Measurements from ENCODE around the gene ZHX3. TPM values are rescaled to one million over a fixed set of nuclear protein-coding genes. Genes with fewer than 3 reads are reported as not detected.

Gene ZHX3
- total RNA-seq, 1 donor from 2014 or later, result 26.8 TPM

- intact Hi-C loops (cut with DNase I), result no loop called here
- H3K4me1 ChIP-seq, result no peaks in the 10 kb centered on the region
- no peaks in the 10 kb centered on the region for H3K9me3 ChIP-seq
- DNase-seq (ENCODE audit: extremely low spot score in 2 of 2), result no peak
- H3K36me3 ChIP-seq, result peaks cover 0 to 25% of the 10 kb centered on the region in 2 donors
- no peak overlapping the region for H3K4me3 ChIP-seq
- H3K27ac ChIP-seq, result no peak overlapping the region
- no peaks in the 10 kb centered on the region for H3K27me3 ChIP-seq
- TF ChIP-seq POLR2AphosphoS5 (IDR thresholded peaks at IDR 0.05; ENCODE audit: insufficient read depth in 1 of 2, low read depth in 1 of 2), result no peak
- no peak for TF ChIP-seq POLR2A (IDR thresholded peaks at IDR 0.05)
- TF ChIP-seq CTCF (IDR thresholded peaks at IDR 0.05), result no peak
Observed at GRCh38 chr20:41353530-41353929, 36.0 kb upstream of the ZHX3 start.

- intact Hi-C loops (cut with DNase I), result no loop called here
- DNase-seq (ENCODE audit: extremely low spot score in 2 of 2), result no peak
- Histone ChIP-seq H3K36me3 (peaks cover 0 to 28% of the 10 kb centered on the region in 2 donors), H3K4me3 (no peak overlapping the region), H3K9me3 (no peaks in the 10 kb centered on the region), H3K4me1 (peaks cover 2% of the 10 kb centered on the region), H3K27me3 (no peaks in the 10 kb centered on the region), H3K27ac (no peak overlapping the region)
- TF ChIP-seq CTCF (IDR thresholded peaks at IDR 0.05), result no peak
- no peak for TF ChIP-seq POLR2A (IDR thresholded peaks at IDR 0.05)
- TF ChIP-seq POLR2AphosphoS5 (IDR thresholded peaks at IDR 0.05; ENCODE audit: insufficient read depth in 1 of 2, low read depth in 1 of 2), result no peak
Observed at GRCh38 chr20:41352666-41353065, 35.1 kb upstream of the ZHX3 start.

- TF ChIP-seq CTCF (IDR thresholded peaks at IDR 0.05) (no peak), POLR2A (IDR thresholded peaks at IDR 0.05) (no peak), POLR2AphosphoS5 (IDR thresholded peaks at IDR 0.05; ENCODE audit: insufficient read depth in 1 of 2, low read depth in 1 of 2) (no peak)
- H3K36me3 ChIP-seq, result peaks cover 0 to 29% of the 10 kb centered on the region in 2 donors
- intact Hi-C loops (cut with DNase I), result no loop called here
Observed at GRCh38 chr20:41352106-41352505, 34.6 kb upstream of the ZHX3 start.

GRCh38 chr20:41350408-41350962, 33.0 kb upstream of the ZHX3 start:
- TF ChIP-seq POLR2A (IDR thresholded peaks at IDR 0.05) (no peak), POLR2AphosphoS5 (IDR thresholded peaks at IDR 0.05; ENCODE audit: insufficient read depth in 1 of 2, low read depth in 1 of 2) (no peak), CTCF (IDR thresholded peaks at IDR 0.05) (no peak)
- no peak overlapping the region for H3K27ac ChIP-seq
- H3K9me3 ChIP-seq, result no peaks in the 10 kb centered on the region
- H3K36me3 ChIP-seq, result peaks cover 0 to 33% of the 10 kb centered on the region in 2 donors
- H3K27me3 ChIP-seq, result no peaks in the 10 kb centered on the region
- H3K4me3 ChIP-seq, result no peak overlapping the region
- peaks cover 8% of the 10 kb centered on the region for H3K4me1 ChIP-seq
- DNase-seq (ENCODE audit: extremely low spot score in 2 of 2), result no peak
- intact Hi-C loops (cut with DNase I), result no loop called here

More at GRCh38 chr20:41352106-41352505, 34.6 kb upstream of the ZHX3 start:
- Histone ChIP-seq H3K4me3 (no peak overlapping the region), H3K9me3 (no peaks in the 10 kb centered on the region), H3K27me3 (no peaks in the 10 kb centered on the region), H3K27ac (no peak overlapping the region), H3K4me1 (peaks cover 8% of the 10 kb centered on the region)
- DNase-seq (ENCODE audit: extremely low spot score in 2 of 2), result no peak

GRCh38 chr20:41349943-41350342, 32.4 kb upstream of the ZHX3 start:
- Histone ChIP-seq H3K27ac (no peak overlapping the region), H3K4me3 (no peak overlapping the region), H3K4me1 (peaks cover 8% of the 10 kb centered on the region), H3K36me3 (peaks cover 0 to 33% of the 10 kb centered on the region in 2 donors), H3K9me3 (no peaks in the 10 kb centered on the region), H3K27me3 (no peaks in the 10 kb centered on the region)
- no peak for TF ChIP-seq CTCF (IDR thresholded peaks at IDR 0.05)
- DNase-seq (ENCODE audit: extremely low spot score in 2 of 2), result no peak
- intact Hi-C loops (cut with DNase I), result no loop called here
